Gastroesophageal sphincter (tissue), 4 donors: ENCODE results near the gene ARHGAP19. TPM values are rescaled to one million over a fixed set of nuclear protein-coding genes. Genes with fewer than 3 reads are reported as not detected.

Source experiments
- ATAC-seq: fragments of 150-250 bp; one replicate; pipeline ENCODE4 v1.9.1; 2016; ENCODE audit warnings: mild to moderate bottlenecking, moderate library complexity
- H3K27ac ChIP-seq, 4 donors: fragments of 200-600 bp; sonication (generic) in 3 of 4; 1 replicate in 3 of 4; 2 replicates in 1 of 4; pipeline ENCODE4 v1.5.1; 2016 to 2019
- H3K27me3 ChIP-seq: fragments of 200-600 bp; sonication (generic); one replicate; pipeline ENCODE4 v1.5.1; 2019
- H3K36me3 ChIP-seq, 2 donors: fragments of 200-600 bp; sonication (generic); one replicate each; pipeline ENCODE4 v1.5.1; 2019; ENCODE audit warnings: control low read depth in 1 of 2
- H3K4me1 ChIP-seq, 3 donors: fragments of 200-600 bp; sonication (generic); 1 replicate in 2 of 3; 2 replicates in 1 of 3; pipeline ENCODE4 v1.5.1; 2016 to 2019; ENCODE audit warnings: control low read depth in 2 of 3
- H3K4me3 ChIP-seq, 2 donors: fragments of 200-600 bp; sonication (generic); one replicate each; pipeline ENCODE4 v1.5.1; 2019; ENCODE audit warnings: mild to moderate bottlenecking in 1 of 2, moderate library complexity in 1 of 2
- H3K9me3 ChIP-seq, 3 donors: fragments of 200-600 bp; sonication (generic); one replicate each; pipeline ENCODE4 v1.5.1; 2017 to 2019; ENCODE audit warnings: control low read depth in 2 of 3
- CTCF ChIP-seq, 4 experiments: fragments of 200-600 bp in 2 of 4; fragments of 450-650 bp in 2 of 4; sonication (generic) in 1 of 4; IDR thresholded peaks; one replicate each; pipeline ENCODE4 v1.5.1; 2017 to 2019; ENCODE audit warnings: antibody characterized with exemption in 4 of 4, mild to moderate bottlenecking in 2 of 4, moderate library complexity in 2 of 4
- EP300 ChIP-seq: sonication (generic); formaldehyde crosslinking; IDR thresholded peaks from one replicate; pipeline ENCODE4 v1.6.1; 2017; ENCODE audit warnings: antibody characterized with exemption, mild to moderate bottlenecking
- POLR2A ChIP-seq, 2 donors: fragments of 450-650 bp; IDR thresholded peaks; one replicate each; pipeline ENCODE4 v1.6.1; 2017; ENCODE audit warnings: antibody characterized with exemption in 2 of 2, mild to moderate bottlenecking in 2 of 2, moderate library complexity in 1 of 2
- POLR2AphosphoS5 ChIP-seq: sonication (generic); formaldehyde crosslinking; IDR thresholded peaks from one replicate; pipeline ENCODE4 v1.6.1; 2017; ENCODE audit warnings: antibody characterized with exemption
- WGBS, 2 donors: methylation state at CpG; one replicate each; pipeline ENCODE4 v1.1.5; 2018; ENCODE audit warnings: low coverage in 1 of 2; 5-methylcytosine and 5-hydroxymethylcytosine counted together
- total RNA-seq, 4 donors: library from RNA; depleted of rRNA; stranded (reverse); fragments of >200 nt; gene quantifications; one replicate each; pipeline ENCODE4 v1.1.0, GENCODE V29; 2016

Gene ARHGAP19
- total RNA-seq, 4 donors from 2014 or later: 3.2 to 6.7 (median 5.0) TPM

GRCh38 chr10:97261183-97261582 lies 31.3 kb downstream of the ARHGAP19 start:
- TF ChIP-seq POLR2A (IDR thresholded peaks at IDR 0.05) (no peak), EP300 (no peak)
- WGBS, 2 donors: 77 to 83% methylated on average over 2 of the region's 2 CpGs
- Histone ChIP-seq H3K36me3 (peaks cover 0 to 60% of the 10 kb centered on the region in 2 donors), H3K9me3 (no peaks in the 10 kb centered on the region), H3K27ac (no peak overlapping the region), H3K4me3 (no peak overlapping the region), H3K27me3 (no peaks in the 10 kb centered on the region), H3K4me1 (no peaks in the 10 kb centered on the region)
- ATAC-seq: no peak

- H3K9me3 ChIP-seq: no peaks in the 10 kb centered on the region
- no peaks in the 10 kb centered on the region for H3K4me1 ChIP-seq
- no peaks in the 10 kb centered on the region for H3K27me3 ChIP-seq
- TF ChIP-seq POLR2A (IDR thresholded peaks at IDR 0.05) (no peak), CTCF (IDR thresholded peaks at IDR 0.05) (no peak), EP300 (no peak), POLR2AphosphoS5 (no peak)
- WGBS, 2 donors: 93 to 100% methylated on average over 1 of the region's 1 CpG
- peaks cover 0 to 59% of the 10 kb centered on the region in 2 donors for H3K36me3 ChIP-seq
- H3K27ac ChIP-seq: no peak overlapping the region
- H3K4me3 ChIP-seq: no peak overlapping the region
- ATAC-seq: no peak
Observed at GRCh38 chr10:97259119-97259518, 33.3 kb downstream of the ARHGAP19 start.

GRCh38 chr10:97256356-97256755 lies 36.1 kb downstream of the ARHGAP19 start:
- H3K36me3 ChIP-seq: peaks cover 0 to 55% of the 10 kb centered on the region in 2 donors
- no peaks in the 10 kb centered on the region for H3K27me3 ChIP-seq
- no peaks in the 10 kb centered on the region for H3K9me3 ChIP-seq
- H3K27ac ChIP-seq: peak overlapping the region in 2 of 4 donors; percentile 15 to 32
- no peaks in the 10 kb centered on the region for H3K4me1 ChIP-seq
- 64 to 71% methylated on average over 1 of the region's 1 CpG for WGBS, 2 donors
- no peak for ATAC-seq
- TF ChIP-seq POLR2AphosphoS5: no peak
- no peak for TF ChIP-seq CTCF (IDR thresholded peaks at IDR 0.05)
- TF ChIP-seq EP300: no peak
- no peak for TF ChIP-seq POLR2A (IDR thresholded peaks at IDR 0.05)
- H3K4me3 ChIP-seq: no peak overlapping the region

- ATAC-seq: no peak
- H3K27me3 ChIP-seq: no peaks in the 10 kb centered on the region
- H3K9me3 ChIP-seq: no peaks in the 10 kb centered on the region
- H3K4me3 ChIP-seq: no peak overlapping the region
- TF ChIP-seq POLR2A (IDR thresholded peaks at IDR 0.05): no peak
- no peak for TF ChIP-seq EP300
- TF ChIP-seq CTCF (IDR thresholded peaks at IDR 0.05): no peak
- no peak for TF ChIP-seq POLR2AphosphoS5
- peaks cover 0 to 55% of the 10 kb centered on the region in 2 donors for H3K36me3 ChIP-seq
- peak overlapping the region in 2 of 4 donors; percentile 15 to 32 for H3K27ac ChIP-seq
- WGBS, 2 donors: 82 to 88% methylated on average over 1 to 5 of the region's 5 CpGs
- H3K4me1 ChIP-seq: no peaks in the 10 kb centered on the region
Observed at GRCh38 chr10:97255512-97256293, 36.7 kb downstream of the ARHGAP19 start.

GRCh38 chr10:97254694-97255093 lies 37.7 kb downstream of the ARHGAP19 start:
- H3K4me3 ChIP-seq: no peak overlapping the region
- H3K27me3 ChIP-seq: no peaks in the 10 kb centered on the region
- 92 to 96% methylated on average over 2 to 3 of the region's 3 CpGs for WGBS, 2 donors
- peaks cover 0 to 55% of the 10 kb centered on the region in 2 donors for H3K36me3 ChIP-seq
- ATAC-seq: no peak
- H3K4me1 ChIP-seq: no peaks in the 10 kb centered on the region
- no peaks in the 10 kb centered on the region for H3K9me3 ChIP-seq
- H3K27ac ChIP-seq: no peak overlapping the region
- TF ChIP-seq POLR2A (IDR thresholded peaks at IDR 0.05) (no peak), CTCF (IDR thresholded peaks at IDR 0.05) (no peak), POLR2AphosphoS5 (no peak), EP300 (no peak)
